CD4-positive, alpha-beta T cell treated with Interleukin-2 at 100 ng/mL for 4 hours (primary cell): Measurements from ENCODE around the gene PTPN9.
A peak's percentile ranks its signal among the peaks of the same experiment; 100 is the strongest.
"Not testable (repeated sequence)": the region's sequence is repeated elsewhere in the genome, so short reads cannot be mapped to it uniquely, and the experiment has no call there.

Experiments used
- DNase-seq: peaks from one replicate; pipeline ENCODE4 v3.0.0-alpha.2; 2020; ENCODE audit warnings: low spot score

PTPN9 gene

DNA sequence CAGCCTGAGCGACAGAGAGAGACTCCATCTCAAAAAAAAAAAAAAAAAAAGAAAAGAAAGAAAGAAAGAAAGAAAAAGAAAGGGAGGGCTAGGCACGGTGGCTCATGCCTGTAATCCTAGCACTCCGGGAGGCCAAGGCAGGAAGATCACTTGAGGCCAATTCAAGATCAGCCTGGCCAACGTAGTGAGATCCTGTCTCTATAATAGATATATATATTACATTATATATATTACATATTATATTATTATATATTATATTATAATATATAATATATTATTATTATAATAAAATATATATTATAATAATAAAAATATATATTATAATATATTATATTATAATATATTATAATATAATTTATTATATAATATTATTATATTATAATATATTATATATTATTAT, 48.9 kb downstream of the PTPN9 start:
- DNase-seq, result no peak

DNA sequence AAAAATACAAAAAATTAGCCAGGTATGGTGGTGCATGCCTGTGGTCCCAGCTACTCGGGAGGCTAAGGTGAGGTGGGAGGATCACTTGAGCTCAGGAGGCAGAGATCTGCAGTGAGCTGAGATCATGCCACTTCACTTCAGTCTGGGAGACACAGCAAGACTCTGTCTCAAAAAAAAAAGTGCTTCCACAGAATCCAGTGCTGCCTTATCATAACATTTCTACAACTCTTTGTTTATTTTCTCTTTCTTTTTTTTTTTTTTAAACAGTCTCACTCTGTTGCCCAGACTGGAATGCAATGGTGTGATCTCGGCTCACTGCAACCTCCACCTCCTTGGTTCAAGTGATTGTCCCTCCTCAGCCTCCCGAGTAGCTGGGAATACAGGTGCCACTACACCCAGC, 53.4 kb downstream of the PTPN9 start:
- DNase-seq, result not testable (repeated sequence)

DNA sequence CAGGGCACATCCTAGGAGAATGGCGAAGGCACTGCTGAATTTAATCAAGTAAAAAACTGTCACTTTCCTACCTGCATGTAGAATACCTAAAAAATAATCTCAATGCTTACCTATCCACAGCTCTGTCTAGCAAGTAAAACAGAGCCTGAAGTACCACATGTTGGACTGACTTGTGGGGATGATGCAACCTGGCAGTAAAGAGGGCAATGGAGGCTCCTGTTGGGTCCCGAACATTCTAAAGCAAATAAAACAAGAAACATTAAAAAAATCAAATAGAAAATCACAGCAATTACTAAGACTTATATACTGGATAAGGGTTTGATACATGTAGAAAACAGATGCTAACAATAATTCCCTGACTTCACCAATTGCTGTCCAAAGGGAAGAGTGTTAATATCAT, 56.1 kb downstream of the PTPN9 start:
- DNase-seq, result no peak

DNA sequence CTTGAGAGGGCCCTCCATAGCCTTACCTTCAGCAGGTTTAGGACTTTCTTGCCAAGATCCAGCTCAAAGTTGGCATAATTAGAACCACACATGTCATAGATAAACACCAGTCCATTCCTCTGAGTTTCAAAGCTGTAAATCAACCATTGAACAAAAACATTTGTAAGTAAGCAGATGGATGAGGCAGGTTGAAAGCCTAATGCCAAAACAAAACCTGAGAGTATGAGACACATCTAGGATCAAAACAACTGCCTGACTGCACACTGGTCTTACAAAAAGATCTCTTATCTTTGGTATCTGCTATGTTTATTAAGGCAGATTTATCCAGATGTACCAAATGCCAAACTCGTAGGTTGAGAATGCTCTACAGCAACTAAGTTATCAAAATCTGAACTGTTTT, 61.9 kb downstream of the PTPN9 start:
- DNase-seq, result no peak

DNA sequence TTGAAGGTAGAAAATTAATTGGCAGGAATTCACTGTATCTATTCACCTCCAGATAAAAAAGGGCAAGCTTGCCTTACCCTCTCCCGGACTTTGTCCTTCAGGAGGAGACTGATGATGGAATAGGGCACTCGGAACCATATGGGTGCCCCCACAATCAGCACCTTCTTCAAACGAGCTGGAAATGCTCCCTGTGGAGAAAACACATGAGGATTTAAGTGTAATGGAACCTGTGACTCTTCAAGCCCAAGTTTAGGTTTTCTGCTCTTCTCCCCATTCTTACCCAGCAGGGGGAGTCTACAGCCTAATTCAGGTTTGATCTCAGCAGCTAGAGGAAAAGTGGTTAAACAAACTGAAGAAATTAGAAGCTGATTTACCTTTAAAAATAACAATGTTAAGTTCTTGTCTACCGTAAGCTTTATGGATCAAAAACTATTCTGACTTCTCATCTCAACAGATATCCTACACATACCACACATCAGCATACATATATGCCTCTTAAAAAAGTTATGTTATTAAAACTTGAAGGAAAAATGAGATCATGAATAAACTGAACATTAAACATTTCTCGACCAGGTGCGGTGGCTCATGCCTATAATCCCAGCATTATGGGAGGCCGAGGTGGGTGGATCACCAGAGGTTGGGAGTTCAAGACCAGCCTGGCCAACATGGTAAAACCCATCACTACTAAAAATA, 70.1 kb downstream of the PTPN9 start:
- DNase-seq, result peak; percentile 50

DNA sequence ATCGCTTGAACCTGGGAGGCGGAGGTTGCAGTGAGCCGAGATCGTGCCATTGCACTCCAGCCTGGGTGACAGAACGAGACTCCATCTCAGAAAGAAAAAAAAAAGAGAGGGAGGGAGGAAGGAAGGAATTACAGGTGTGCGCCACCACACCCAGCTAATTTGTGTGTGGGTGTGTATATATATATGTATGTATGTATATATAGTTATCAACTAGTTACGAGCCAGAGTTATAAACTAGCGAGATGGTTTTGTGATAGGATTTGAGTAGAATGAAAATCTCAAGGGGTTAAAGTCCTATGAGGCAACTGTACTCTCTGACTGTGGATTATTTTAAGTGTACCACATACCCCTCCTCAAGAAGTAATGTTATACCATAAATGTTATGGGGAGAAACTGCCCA, 76.8 kb downstream of the PTPN9 start:
- no peak for DNase-seq

DNA sequence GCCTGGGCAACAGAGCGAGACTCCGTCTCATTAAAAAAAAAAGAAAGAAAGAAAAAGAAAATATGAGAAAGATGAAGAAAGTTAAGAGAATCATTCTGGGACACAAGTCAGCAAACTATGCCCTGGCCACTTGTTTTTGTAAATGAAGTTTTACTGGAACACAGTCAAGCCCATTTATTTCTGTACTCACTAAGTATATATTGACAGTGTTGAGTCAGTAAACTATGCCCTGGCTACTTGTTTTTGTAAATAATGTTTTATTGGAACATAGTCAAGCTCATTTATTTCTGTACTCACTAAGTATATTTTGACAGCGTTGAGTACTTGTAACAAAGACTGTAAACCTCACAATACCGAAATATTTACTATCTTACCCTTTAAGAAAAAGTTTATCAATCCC, 85.4 kb downstream of the PTPN9 start:
- DNase-seq, result no peak

DNA sequence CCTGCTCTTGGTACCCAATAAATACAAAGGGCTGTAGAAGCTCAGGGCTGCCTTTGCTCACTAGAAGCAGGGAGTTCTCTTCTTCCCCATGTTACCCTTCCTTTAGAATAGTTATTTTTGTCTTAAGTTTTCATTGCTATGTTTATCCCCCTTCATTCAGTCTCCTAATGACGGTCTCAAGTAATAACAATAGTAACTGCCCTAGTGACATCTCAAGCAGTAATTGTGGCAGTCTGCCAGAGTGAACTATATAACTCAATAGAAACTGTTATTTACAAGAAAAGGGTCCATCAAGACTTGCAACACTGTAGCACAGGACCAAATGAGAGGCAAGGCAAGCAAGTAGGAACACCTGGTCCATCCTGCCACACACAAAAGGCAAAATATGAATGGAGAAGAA, 95.2 kb downstream of the PTPN9 start:
- DNase-seq, result no peak

DNA sequence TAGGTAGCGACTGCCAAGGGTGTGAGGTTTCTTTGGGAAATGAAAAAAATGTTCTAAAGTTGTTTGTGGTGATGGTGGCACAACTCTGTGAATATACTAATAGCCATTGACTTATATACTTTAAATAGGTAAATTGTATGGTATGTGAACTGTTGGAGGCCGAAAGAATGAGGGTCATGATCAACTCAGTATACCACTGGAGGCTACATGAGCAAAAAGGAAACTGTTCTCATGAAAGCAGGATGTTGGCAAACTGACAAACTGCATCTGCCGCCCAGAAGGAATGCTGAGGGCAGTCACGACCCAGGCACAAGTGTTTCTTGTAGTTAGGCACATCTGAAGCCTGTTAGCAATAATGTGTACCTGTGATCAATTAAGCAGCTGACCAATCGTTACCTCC, 95.6 kb downstream of the PTPN9 start:
- not testable (repeated sequence) for DNase-seq

DNA sequence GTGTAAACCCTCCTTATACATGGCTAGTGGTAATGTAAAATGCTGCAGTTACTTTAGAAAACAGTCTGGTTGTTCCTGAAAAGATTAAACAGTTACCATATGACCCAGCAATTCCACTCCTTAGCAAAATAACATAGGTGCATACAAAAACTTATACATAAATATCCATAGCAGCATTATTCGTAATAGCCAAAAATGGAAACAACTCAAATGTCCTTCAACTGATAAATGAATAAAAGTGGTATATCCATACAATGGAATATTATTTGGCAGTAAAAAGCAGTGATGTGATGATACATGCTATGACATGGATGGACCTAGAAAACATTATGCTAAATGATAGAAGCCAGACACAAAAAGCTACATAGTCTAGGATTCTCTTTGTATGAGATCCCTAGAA, 96.0 kb downstream of the PTPN9 start:
- DNase-seq, result no peak

DNA sequence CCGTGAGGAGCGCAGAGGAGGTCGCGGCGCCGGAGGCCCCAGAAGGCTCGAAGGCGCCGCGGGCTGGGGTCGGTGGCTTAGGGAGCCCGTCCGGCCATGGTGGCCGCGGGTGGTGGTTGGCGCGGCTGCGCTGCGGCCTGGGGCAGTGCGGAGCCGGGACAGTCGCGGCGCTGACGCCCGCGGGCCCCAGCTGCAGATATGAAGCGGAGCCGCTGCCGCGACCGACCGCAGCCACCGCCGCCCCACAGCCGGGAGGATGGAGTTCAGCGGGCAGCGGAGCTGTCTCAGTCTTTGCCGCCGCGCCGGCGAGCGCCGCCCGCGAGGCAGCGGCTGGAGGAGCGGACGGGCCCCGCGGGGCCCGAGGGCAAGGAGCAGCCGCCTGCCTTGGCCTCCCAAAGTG, 98.7 kb downstream of the PTPN9 start:
- not testable (repeated sequence) for DNase-seq

DNA sequence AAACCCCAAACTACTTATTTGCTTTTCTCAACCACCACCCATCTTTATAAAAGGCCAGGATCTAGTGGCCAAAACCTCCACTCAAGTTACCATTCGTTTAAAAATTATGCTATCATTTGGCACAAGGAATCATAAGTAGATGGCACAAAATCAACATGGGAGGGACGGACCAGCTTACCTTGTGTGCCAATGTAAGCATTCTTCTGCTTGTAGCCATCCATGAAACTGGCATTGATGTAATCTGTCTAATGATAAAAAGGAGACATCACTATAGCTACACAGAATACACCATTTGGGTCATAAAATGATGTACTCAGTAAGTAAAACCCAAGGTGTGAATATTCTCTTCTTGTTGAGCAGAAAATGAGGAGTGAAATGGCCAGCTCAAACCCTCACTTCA, 99.4 kb downstream of the PTPN9 start:
- DNase-seq, result no peak

DNA sequence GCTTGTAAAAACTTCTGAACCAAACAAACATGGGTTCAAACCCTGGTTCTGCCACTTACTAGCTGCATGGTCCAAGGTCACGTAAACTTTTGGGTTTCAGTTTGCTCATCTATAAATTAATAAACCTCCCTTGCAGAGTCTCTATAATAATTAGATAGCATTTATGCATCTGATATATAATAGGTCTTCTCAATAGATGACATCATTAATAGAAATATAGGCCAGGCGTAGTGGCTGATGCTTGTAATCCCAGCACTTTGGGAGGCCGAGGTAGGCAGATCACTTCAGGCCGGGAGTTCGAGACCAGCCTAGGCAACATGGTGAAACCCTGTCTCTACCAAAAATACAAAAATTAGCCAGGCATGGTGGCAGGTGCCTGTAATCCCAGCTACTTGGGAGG, 102.0 kb downstream of the PTPN9 start:
- DNase-seq, result not testable (repeated sequence)

DNA sequence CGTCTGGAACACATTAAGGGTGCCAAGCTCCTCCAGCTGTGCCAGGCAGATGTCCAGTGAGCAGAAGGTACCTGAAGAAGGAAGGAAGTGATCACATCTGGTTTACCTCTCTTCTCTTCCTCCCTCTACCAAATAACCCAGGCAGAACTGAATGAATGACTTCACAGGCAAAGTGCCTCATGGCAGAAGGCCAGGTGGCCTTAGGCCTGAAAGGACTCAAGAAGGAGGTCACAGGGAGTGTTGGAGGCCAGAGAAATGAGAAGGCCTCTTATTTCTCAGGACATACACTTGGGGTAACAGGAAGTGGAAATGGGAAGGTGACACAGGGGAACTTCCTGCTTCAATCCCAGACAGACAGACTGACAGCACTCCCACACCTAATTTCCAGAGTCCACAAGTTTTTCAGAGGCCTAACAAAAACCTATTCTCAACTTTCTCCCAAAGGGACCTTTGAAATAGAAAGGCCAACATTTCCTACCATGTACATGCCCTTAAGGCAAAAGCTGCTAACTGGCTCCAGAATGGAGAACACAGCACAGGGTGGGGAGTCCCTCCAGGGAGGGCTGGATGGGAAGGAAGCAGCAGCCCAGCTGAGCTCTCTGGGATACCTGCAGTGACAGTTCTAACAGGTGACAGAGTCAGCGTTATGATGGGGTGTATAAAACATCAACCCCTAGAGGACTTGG, 110.1 kb downstream of the PTPN9 start:
- DNase-seq, result no peak

DNA sequence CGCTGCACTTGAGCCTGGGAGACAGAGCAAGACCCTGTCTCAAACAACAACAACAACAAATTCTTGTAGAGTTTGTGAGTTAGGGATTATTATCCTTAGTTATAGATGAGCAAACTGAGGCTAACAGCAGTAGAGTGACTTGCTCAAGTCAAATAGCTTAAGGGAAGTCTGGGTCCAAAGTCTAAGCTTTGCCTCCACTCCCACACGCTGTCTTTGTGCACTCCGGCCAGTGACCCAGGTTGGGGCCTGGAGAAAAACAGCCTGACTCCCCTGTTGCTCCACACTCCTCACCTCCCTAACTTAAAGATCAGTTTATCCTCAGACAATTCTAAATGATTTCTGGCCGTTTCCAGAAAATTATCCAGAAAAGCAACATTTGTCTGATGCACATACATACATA, 118.5 kb downstream of the PTPN9 start:
- DNase-seq, result no peak

DNA sequence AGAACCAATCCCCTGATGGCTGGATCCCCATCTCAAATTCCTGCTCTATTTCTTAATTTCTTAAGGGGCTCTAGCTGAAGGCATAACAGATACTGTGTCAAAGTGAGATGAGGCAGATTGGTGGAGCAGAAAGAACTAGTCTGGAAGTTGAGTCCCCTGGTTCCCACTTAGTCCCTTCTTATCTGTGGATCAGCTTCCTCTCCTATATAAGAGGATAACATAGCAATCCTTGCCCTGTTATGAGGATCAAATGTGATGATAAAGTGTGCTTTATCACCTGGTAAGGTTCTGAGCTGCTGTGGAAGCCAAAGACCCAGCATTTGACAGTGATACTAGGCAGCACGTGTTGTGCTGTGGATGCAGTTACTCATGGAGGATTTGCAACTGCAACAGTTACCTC, 119.5 kb downstream of the PTPN9 start:
- no peak for DNase-seq

DNA sequence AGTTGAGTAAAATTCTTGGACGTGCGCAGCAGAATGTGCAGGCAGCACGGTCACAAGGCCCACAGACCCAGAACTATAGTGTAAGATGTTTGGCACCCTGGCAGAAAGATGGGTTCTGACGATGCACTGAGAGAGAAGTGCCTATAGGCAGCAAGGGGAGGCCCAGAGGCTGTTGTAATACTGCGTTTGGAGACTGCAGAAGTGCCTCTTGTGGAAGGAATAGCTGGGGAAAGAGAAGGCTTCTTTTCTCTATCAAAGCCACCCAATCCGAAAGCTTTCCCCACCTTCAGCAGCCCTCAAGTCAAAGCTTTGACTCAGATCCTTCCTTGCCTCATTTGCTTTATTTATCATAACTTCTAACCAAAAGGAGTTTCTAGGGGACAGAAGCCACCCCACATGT, 122.4 kb downstream of the PTPN9 start:
- DNase-seq, result no peak

DNA sequence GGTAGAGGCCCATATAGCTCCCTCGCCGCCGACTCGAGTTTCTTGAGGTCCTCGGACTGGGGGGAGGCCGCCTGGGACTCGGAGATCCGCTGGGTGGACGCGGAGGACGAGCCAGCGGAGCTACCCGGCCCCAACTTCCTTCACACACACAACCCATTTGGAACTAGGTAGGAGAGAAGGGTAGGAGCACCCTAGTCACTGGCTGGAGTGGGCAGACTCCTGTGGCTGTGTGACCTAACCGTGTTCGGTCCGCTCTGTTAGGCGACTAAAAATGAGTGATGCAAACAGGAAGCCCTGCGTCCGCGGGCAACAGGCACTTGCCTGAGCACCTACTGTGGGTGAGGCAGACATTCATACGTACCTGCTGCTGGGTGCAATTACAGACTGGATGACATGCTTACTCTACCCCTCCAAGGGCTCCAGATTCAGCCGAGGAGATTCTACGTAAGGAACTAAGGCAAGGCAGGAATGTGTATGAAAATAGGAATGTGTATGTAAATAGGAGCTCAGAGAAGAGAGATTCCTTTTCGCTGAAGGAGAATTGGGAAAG, 123.1 kb downstream of the PTPN9 start:
- peak; percentile 45 for DNase-seq

DNA sequence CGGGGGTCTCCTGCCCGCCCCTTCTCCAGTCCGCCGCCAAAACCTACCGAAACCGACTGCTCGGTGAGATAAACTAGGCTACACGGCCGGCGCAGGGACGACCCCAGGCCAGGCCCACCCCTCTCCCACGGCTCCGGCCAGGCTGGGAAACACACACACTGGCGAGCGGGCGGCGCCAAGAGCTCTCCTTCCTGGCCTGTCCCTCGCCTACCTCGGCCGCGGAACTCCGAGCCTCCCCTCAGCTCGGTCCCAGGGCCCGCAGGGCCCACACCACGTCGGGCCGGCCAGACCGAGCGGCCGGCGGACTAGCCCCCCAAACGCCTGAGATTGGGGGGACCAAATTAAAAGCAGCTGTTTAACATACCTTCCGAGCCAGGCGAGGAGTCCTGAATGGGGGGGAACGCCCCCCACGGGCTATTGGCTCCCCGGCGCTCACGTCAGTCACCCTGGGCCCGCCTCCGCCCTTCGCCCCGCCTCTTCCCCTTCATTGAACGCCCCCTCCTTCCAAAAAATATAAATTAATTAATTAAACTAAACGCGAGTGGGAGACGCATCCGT, 123.6 kb downstream of the PTPN9 start:
- peak; percentile 82 for DNase-seq

DNA sequence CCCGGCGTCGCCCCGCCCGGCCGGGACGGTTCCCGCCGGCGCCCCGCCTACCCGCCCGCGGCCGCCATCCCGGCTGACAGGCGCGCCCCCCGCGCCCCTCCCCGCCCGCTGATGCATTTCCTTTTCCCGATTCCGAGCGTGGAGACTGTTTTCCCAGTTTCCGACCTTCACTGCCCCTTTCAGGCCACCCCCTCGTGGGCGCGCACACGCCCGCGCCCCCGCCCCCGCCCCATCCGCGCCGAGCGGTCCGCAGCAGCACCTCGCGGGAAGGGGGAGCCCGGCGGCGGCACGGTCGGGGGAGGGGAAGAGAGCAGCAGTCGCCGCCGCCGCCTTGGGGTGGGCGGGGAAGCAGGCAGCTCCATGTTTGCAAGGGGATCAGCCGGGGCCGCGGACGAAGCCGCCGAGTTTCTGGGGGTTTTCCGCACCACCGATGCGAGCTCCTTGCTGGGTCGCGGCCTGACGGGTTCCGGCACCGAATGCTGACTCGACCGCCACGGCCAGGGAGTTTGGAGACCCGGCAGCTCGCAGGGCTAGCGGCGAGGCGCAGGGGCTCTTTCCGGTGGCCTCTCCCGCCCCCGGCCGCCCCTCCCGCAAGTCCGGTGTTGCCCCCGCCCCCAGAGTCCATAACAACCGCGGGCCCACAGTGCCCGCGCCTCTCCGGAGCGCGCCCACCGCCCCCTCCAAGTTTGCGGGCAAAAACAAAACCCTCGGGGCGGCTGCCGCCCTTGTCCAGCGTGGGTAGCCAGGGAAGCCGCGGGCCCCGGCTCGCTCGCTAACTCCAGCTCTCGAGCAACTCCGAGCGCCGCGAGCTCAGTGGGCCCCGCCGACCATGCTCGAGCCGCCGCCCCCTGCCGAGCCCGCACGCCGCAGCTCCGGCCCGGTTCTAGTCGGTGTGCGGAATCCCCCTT, 124.4 kb downstream of the PTPN9 start:
- peak; percentile 75 for DNase-seq

DNA sequence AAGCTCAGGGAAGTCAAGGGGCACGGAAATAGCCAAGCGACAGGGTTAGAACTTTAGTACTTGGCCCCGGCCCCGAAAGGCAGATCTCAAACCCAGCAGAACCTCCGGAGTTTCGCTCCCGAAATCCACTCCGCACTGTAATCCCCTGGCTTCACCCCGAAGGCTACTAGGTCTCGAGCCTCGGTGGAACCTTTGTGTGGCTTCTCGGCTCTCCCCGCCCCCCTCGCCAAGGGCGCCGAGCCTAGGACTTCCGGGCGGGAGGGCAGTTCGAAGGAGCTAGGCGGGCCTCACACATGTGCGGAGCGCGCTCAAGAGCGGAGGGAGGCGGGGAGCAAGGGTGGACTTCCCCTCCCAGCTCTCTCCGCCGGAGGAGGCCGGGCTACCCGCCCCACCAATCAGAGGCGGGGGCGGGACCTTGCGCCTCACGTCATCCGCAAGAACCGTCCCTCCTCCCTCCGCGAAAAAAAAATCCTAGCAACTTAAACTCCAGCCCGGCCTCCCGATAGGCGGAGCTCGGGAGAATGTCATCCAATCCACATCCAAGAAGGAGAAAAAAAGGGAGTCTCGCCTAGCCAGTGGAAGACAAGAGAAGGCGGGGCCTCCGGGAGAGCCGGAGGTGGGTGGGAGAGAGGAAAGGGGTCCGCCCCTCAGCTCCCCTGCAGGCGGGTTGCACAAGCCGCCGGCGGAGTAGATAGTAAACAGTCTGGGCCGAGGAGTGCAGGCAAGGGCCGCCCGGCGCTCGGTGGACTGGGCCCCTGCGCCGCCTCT, 125.2 kb downstream of the PTPN9 start:
- peak; percentile 99 for DNase-seq
